Measurements from ENCODE around the gene PTPDC1. TPM values are rescaled to one million over a fixed set of nuclear protein-coding genes. Genes with fewer than 3 reads are reported as not detected.

PTPDC1 gene
- total and polyA plus RNA-seq, 9 of the 15 experiments (the other 6 are each of a cell fraction or from before 2014, with no cell fraction given), result 1.1 to 8.1 (median 5.7) TPM

- TF ChIP-seq CTBP1 (IDR thresholded peaks at IDR 0.05; ENCODE audit: borderline replicate concordance), result no peak
- no peak for TF ChIP-seq RFX1 (IDR thresholded peaks at IDR 0.05)
- TF ChIP-seq HDAC1 (IDR thresholded peaks at IDR 0.05), result no peak
- peak; percentile 60; the same call in 1 of the 2 replicates for TF ChIP-seq ZBTB33 (CRISPR knock-in tag; IDR thresholded peaks at IDR 0.05)
Measured at GRCh38 chr9:94085062-94085639, 887 bp downstream of the PTPDC1 start (continued).

DNA sequence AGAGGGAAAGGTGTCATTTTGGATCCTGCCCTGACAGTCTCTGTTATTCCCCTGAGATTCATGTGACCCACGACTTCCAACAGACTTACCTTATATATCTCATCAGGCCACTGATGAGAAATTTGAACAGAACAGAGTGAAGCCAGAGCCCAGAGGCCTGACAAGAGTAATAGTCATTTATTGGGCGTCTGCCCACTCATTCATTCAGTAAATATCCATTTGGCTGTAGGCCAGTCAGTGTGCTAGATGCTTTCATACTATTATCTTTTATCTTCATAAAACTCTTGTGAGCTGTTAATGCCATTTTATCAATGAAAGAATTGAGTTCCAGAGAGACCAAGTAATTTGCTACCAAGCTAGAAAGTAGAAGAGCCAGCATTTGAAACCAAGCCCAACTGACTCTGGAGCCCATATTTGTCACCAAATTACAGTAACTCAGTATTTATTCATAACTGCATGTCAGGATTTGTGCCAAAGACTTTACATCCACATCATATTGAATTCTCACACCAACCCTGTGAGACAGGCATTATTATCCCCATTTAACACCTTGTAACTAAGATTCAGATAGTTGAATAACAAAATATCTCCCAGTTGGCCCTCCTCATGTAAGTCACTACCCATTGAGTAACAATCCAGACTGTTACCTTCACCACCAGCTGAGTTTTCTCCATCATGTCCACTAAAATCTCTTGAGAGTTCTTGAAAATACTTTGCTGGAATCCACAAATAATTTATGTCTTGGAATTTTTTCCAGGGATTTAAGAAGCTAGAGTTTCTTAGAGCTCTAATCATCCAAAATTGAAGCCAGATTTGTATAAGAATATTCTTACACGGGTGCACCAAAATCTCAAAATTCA, 2.5 kb downstream of the PTPDC1 start:
- Histone ChIP-seq H4K20me1 (replicated peaks; ENCODE audit: control insufficient read depth, insufficient read depth, low read length) (no peaks in the 10 kb centered on the region), H3K4me1 (replicated peaks in 1 of 2; ENCODE audit: control insufficient read depth in 2 of 2, insufficient read depth in 2 of 2, low read length in 2 of 2) (peaks cover 8 to 20% of the 10 kb centered on the region in 2 experiments; a peak in 4 of 5 replicates), H2AFZ (ENCODE audit: low read depth, low read length) (no peak overlapping the region), H3K4me3 (no peak overlapping the region), H3K36me3 (ENCODE audit: control insufficient read depth, insufficient read depth, low read length) (0 out of 3 replicates have a peak, but pooled peaks cover 2% of the 10 kb centered on the region), H3K79me2 (ENCODE audit: control insufficient read depth, insufficient read depth, low read length) (no peaks in the 10 kb centered on the region), H3K27me3 (ENCODE audit: control insufficient read depth in 2 of 2, insufficient read depth in 2 of 2, low read length in 2 of 2) (no peaks in the 10 kb centered on the region), H3K9ac (ENCODE audit: insufficient read depth in 1 of 2, low read depth in 2 of 2, low read length in 2 of 2) (no peak overlapping the region), H3K4me2 (ENCODE audit: insufficient read depth, low read length) (no peak overlapping the region), H3K9me1 (ENCODE audit: control insufficient read depth, insufficient read depth, low read length) (no peaks in the 10 kb centered on the region), H3K9me3 (replicated peaks; ENCODE audit: control insufficient read depth, insufficient read depth, low read depth, low read length) (no peaks in the 10 kb centered on the region), H3K27ac (ENCODE audit: extremely low read depth, low read depth, low read length) (no peak overlapping the region)
- in situ Hi-C loops (cut with MboI), result no loop called here
- POLR2A ChIA-PET, result interaction anchor here (0.6 to 2.8 kb wide), 3 partner anchors 14 to 86 kb away, joined by 3 to 11 read pairs (median 4); no protein-coding TSS in a partner anchor
- no TSS peak for BruUV-seq (replicated peaks)
- ATAC-seq (no peak), FAIRE-seq (no peak), DNase-seq (ENCODE audit: extremely low read depth in 1 of 4, low spot score in 3 of 4) (no peak)
- intact Hi-C loops (cut with micrococcal nuclease), result no loop called here
- CTCF ChIA-PET (ENCODE audit: low intra/inter-chr PET ratio), result no interaction called here
- WGBS (ENCODE audit: insufficient coverage, low coverage, missing lambda C conversion rate), result 41% methylated on average over 3 of the region's 3 CpGs
- 0 out of 2 replicates have a peak, but pooled peaks have one; percentile 16 for TF ChIP-seq ELF1 (tag; IDR thresholded peaks at IDR 0.05)
- TF ChIP-seq MAFK (IDR thresholded peaks at IDR 0.05; ENCODE audit: low read length), result no peak
- no peak for TF ChIP-seq EZH2 (IDR thresholded peaks at IDR 0.05; ENCODE audit: borderline replicate concordance, low read depth, low read length)
- no peak for TF ChIP-seq ATF4 (CRISPR knock-in tag; IDR thresholded peaks at IDR 0.05)
- no peak for TF ChIP-seq WHSC1 (IDR thresholded peaks at IDR 0.05; ENCODE audit: low read length)
- TF ChIP-seq CEBPG (CRISPR knock-in tag; IDR thresholded peaks at IDR 0.05), result no peak
- no peak for TF ChIP-seq CEBPG (tag; conservative IDR thresholded peaks at IDR 0.05 in 1 of 2, IDR thresholded peaks at IDR 0.05 in 1 of 2)
- TF ChIP-seq CGGBP1 (CRISPR knock-in tag; IDR thresholded peaks at IDR 0.05), result no peak
- no peak for TF ChIP-seq RBM17 (IDR thresholded peaks at IDR 0.05; ENCODE audit: borderline replicate concordance, low read depth, low read length)
- no peak for TF ChIP-seq RBM25 (IDR thresholded peaks at IDR 0.05; ENCODE audit: low read depth, low read length, severe bottlenecking)

Data from K562 (cell line).